Neural progenitor cell (in vitro differentiated cells): ENCODE data around the gene PIK3R3. TPM values are rescaled to one million over a fixed set of nuclear protein-coding genes. Genes with fewer than 3 reads are reported as not detected.

Experiments
- DNase-seq: peaks from one replicate; pipeline ENCODE4 v3.0.0-alpha.2; 2016; ENCODE audit warnings: low spot score
- H2AFZ ChIP-seq: fragments of 200-600 bp; sonication (generic); replicated peaks from 2 replicates; pipeline ENCODE4 v1.6.1; 2016; ENCODE audit warnings: antibody characterized with exemption
- H3F3A ChIP-seq: fragments of 200-600 bp; sonication (generic); 2 replicates; pipeline ENCODE4 v1.6.1; 2016; ENCODE audit warnings: antibody characterized with exemption, low read depth
- H3K27ac ChIP-seq: fragments of 200-600 bp; sonication (generic); 2 replicates; pipeline ENCODE4 v1.5.1; 2016; ENCODE audit warnings: mild to moderate bottlenecking
- H3K27me3 ChIP-seq: fragments of 200-600 bp; sonication (generic); 2 replicates; pipeline ENCODE4 v1.6.1; 2016; ENCODE audit warnings: mild to moderate bottlenecking, moderate library complexity
- H3K36me3 ChIP-seq: fragments of 200-600 bp; sonication (generic); 2 replicates; pipeline ENCODE4 v1.5.1; 2016
- H3K4me1 ChIP-seq: fragments of 200-600 bp; sonication (generic); 2 replicates; pipeline ENCODE4 v1.6.1; 2016; ENCODE audit warnings: mixed run types
- H3K4me2 ChIP-seq: fragments of 200-600 bp; sonication (generic); 2 replicates; pipeline ENCODE4 v1.6.1; 2016
- H3K4me3 ChIP-seq: fragments of 200-600 bp; sonication (generic); 2 replicates; pipeline ENCODE4 v1.5.1; 2016
- H3K79me2 ChIP-seq: fragments of 200-600 bp; sonication (generic); 2 replicates; pipeline ENCODE4 v1.6.1; 2016; ENCODE audit warnings: low read depth
- H3K9ac ChIP-seq: fragments of 200-600 bp; sonication (generic); 2 replicates; pipeline ENCODE4 v1.6.1; 2016
- H3K9me3 ChIP-seq: fragments of 200-600 bp; sonication (generic); 2 replicates; pipeline ENCODE4 v1.5.1; 2016; ENCODE audit warnings: low read depth
- H4K20me1 ChIP-seq: fragments of 200-600 bp; sonication (generic); 2 replicates; pipeline ENCODE4 v1.6.1; 2016; ENCODE audit warnings: low read depth
- H3K27ac Mint-ChIP-seq: 3 replicates; pipeline ENCODE4 v1.8.0; 2021; ENCODE audit warnings: mixed read lengths
- H3K27me3 Mint-ChIP-seq: 2 replicates; pipeline ENCODE4 v1.8.0; 2022; ENCODE audit warnings: low read depth, mild to moderate bottlenecking, inconsistent platforms, moderate library complexity, mixed read lengths; ENCODE audit not compliant: insufficient read depth
- H3K36me3 Mint-ChIP-seq: 3 replicates; pipeline ENCODE4 v1.8.0; 2021; ENCODE audit warnings: mixed read lengths
- H3K4me1 Mint-ChIP-seq: 3 replicates; pipeline ENCODE4 v1.8.0; 2021; ENCODE audit warnings: mixed read lengths
- H3K4me3 Mint-ChIP-seq: 3 replicates; pipeline ENCODE4 v1.8.0; 2021; ENCODE audit warnings: mild to moderate bottlenecking, moderate library complexity, mixed read lengths
- H3K9me3 Mint-ChIP-seq: 3 replicates; pipeline ENCODE4 v1.8.0; 2020; ENCODE audit warnings: mixed read lengths
- CTCF ChIP-seq: fragments of 200-600 bp; sonication (generic); IDR thresholded peaks from 2 replicates; pipeline ENCODE4 v1.5.1; 2017; ENCODE audit warnings: antibody characterized with exemption, mild to moderate bottlenecking
- EZH2 ChIP-seq: fragments of 200-600 bp; sonication (generic); IDR thresholded peaks from 2 replicates; pipeline ENCODE4 v1.6.1; 2017; ENCODE audit warnings: antibody characterized with exemption, mild to moderate bottlenecking, moderate library complexity
- EZH2phosphoT487 ChIP-seq: fragments of 200-600 bp; sonication (generic); IDR thresholded peaks from 2 replicates; pipeline ENCODE4 v1.6.1; 2017; ENCODE audit warnings: antibody characterized with exemption
- total RNA-seq: library from RNA; depleted of rRNA; stranded (reverse); fragments of >200 nt; gene quantifications from 2 replicates; pipeline ENCODE4 v1.2.3, GENCODE V29; 2015; ENCODE audit warnings: low replicate concordance

The PIK3R3 gene
- total RNA-seq, 1 donor from 2014 or later = 107 TPM

- no peak for DNase-seq
- Histone ChIP-seq H3K79me2 (no peaks in the 10 kb centered on the region), H3K4me3 (no peak overlapping the region), H3K9me3 (no peaks in the 10 kb centered on the region), H3K4me1 (no peaks in the 10 kb centered on the region), H2AFZ (no peak overlapping the region), H3K27ac (no peak overlapping the region), H3K36me3 (no peaks in the 10 kb centered on the region), H3K27me3 (no peaks in the 10 kb centered on the region), H3F3A (no peaks in the 10 kb centered on the region), H3K4me2 (no peak overlapping the region), H3K9ac (no peak overlapping the region), H4K20me1 (no peaks in the 10 kb centered on the region)
- Mint-ChIP-seq H3K4me3 (no peak overlapping the region), H3K9me3 (no peaks in the 10 kb centered on the region), H3K4me1 (no peaks in the 10 kb centered on the region), H3K27ac (no peak overlapping the region), H3K27me3 (peaks cover 5% of the 10 kb centered on the region), H3K36me3 (peaks cover 27% of the 10 kb centered on the region)
- TF ChIP-seq CTCF (no peak), EZH2phosphoT487 (no peak), EZH2 (no peak)
Measured at GRCh38 chr1:46008585-46008984, 123.8 kb downstream of the PIK3R3 start.

- H3K4me2 ChIP-seq = no peak overlapping the region
- Mint-ChIP-seq H3K36me3 (peaks cover 22% of the 10 kb centered on the region), H3K4me3 (no peak overlapping the region), H3K9me3 (no peaks in the 10 kb centered on the region), H3K4me1 (no peaks in the 10 kb centered on the region), H3K27ac (no peak overlapping the region), H3K27me3 (peaks cover 5% of the 10 kb centered on the region)
- H3K9ac ChIP-seq = no peak overlapping the region
- H3K36me3 ChIP-seq = no peaks in the 10 kb centered on the region
- no peaks in the 10 kb centered on the region for H3K4me1 ChIP-seq
- H3K79me2 ChIP-seq = no peaks in the 10 kb centered on the region
- H3K4me3 ChIP-seq = no peak overlapping the region
- no peak overlapping the region for H3K27ac ChIP-seq
- DNase-seq = no peak
- TF ChIP-seq CTCF = no peak
- no peak overlapping the region for H2AFZ ChIP-seq
- no peaks in the 10 kb centered on the region for H4K20me1 ChIP-seq
- H3F3A ChIP-seq = no peaks in the 10 kb centered on the region
- no peaks in the 10 kb centered on the region for H3K27me3 ChIP-seq
- no peaks in the 10 kb centered on the region for H3K9me3 ChIP-seq
Measured at GRCh38 chr1:46005594-46005993, 126.8 kb downstream of the PIK3R3 start.

- Histone ChIP-seq H3K27me3 (no peaks in the 10 kb centered on the region), H3K4me2 (no peak overlapping the region), H3K36me3 (no peaks in the 10 kb centered on the region), H3K27ac (no peak overlapping the region), H2AFZ (no peak overlapping the region), H3K79me2 (no peaks in the 10 kb centered on the region), H4K20me1 (no peaks in the 10 kb centered on the region), H3F3A (no peaks in the 10 kb centered on the region), H3K4me3 (no peak overlapping the region), H3K9ac (no peak overlapping the region), H3K4me1 (no peaks in the 10 kb centered on the region), H3K9me3 (no peaks in the 10 kb centered on the region)
- Mint-ChIP-seq H3K4me3 (no peak overlapping the region), H3K36me3 (peaks cover 21% of the 10 kb centered on the region), H3K4me1 (no peaks in the 10 kb centered on the region), H3K27ac (no peak overlapping the region), H3K27me3 (peaks cover 5% of the 10 kb centered on the region), H3K9me3 (no peaks in the 10 kb centered on the region)
- no peak for DNase-seq
- TF ChIP-seq CTCF = no peak
Measured at GRCh38 chr1:46004492-46004891, 127.9 kb downstream of the PIK3R3 start.

- H3K36me3 ChIP-seq = no peaks in the 10 kb centered on the region
- no peak overlapping the region for H2AFZ ChIP-seq
- Mint-ChIP-seq H3K4me1 (no peaks in the 10 kb centered on the region), H3K36me3 (peaks cover 17% of the 10 kb centered on the region), H3K27ac (no peak overlapping the region), H3K4me3 (no peak overlapping the region), H3K27me3 (peaks cover 5% of the 10 kb centered on the region), H3K9me3 (no peaks in the 10 kb centered on the region)
- H4K20me1 ChIP-seq = no peaks in the 10 kb centered on the region
- no peak for DNase-seq
- H3K9ac ChIP-seq = no peak overlapping the region
- H3K4me2 ChIP-seq = no peak overlapping the region
- no peak overlapping the region for H3K27ac ChIP-seq
- no peaks in the 10 kb centered on the region for H3K79me2 ChIP-seq
- H3F3A ChIP-seq = no peaks in the 10 kb centered on the region
- no peaks in the 10 kb centered on the region for H3K9me3 ChIP-seq
- H3K27me3 ChIP-seq = no peaks in the 10 kb centered on the region
- H3K4me1 ChIP-seq = no peaks in the 10 kb centered on the region
- no peak overlapping the region for H3K4me3 ChIP-seq
- TF ChIP-seq EZH2phosphoT487 (no peak), EZH2 (no peak), CTCF (no peak)
Measured at GRCh38 chr1:46003315-46003714, 129.1 kb downstream of the PIK3R3 start.
